Measurements from ENCODE around the gene DIMT1.

GRCh38 chr5:62372600-62372999, 31.1 kb downstream of the DIMT1 start:
- no peak for TF ChIP-seq CTCF (conservative IDR thresholded peaks at IDR 0.05)
- no peak for TF ChIP-seq EZH2 (IDR thresholded peaks at IDR 0.05; ENCODE audit: low read depth)
